Femur (tissue), 1 donor: ENCODE data around the gene PDS5A.
"Not testable (repeated sequence)": the region's sequence is repeated elsewhere in the genome, so short reads cannot be mapped to it uniquely, and the experiment has no call there.

Experiments
- DNase-seq: peaks from one replicate; pipeline ENCODE4 v3.0.0-alpha.2; 2017

The PDS5A gene

DNA sequence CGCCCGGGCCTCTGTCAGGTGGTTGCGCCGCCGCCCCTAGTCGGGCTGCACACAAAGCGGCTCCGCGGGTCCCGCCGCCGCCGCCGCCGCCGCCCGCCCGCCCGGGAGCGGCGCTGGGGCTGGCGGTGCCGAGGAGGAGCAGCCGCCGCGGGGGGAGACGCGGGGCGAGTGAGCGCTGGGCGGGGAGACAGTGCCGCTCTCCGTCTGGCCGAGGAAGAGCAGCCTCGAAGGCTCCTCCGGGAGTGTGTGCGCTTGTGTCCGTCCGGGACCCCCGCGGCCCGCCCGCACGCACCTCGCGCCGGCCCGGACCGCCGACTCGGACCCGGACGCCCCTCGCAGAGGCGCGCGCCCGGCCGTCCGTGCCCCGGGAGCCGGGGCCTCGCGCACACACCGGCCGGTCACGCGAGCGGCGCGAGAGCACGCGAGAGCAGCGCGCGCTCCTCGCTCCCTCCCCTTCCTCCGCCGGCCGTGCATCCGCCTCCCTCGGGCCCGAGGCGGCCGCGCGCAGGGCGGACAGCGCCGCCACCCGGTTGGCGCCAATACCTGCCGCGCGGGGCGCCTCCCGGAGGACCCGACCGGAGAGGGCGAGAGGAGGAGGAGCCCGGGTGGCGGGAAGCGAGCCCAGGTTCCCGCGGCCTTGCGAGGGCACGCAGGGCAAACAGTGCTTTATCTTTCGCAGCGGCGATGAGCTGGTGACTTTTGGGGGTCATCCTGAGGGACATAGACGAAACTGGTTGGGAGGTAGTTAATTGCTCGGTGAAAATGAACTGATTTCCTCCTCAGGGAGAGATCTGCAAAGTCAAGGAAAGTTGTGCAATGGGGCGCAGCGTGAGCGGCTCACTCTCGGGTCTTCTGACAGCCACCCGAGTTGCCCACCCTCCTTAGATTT, at the start of gene PDS5A:
TSS of gene PDS5A (minus strand) at position 423 of the 889 bp plus-strand sequence. CDS start 1,334 bp downstream, outside the sequence.
- DNase-seq = peak; percentile 93

DNA sequence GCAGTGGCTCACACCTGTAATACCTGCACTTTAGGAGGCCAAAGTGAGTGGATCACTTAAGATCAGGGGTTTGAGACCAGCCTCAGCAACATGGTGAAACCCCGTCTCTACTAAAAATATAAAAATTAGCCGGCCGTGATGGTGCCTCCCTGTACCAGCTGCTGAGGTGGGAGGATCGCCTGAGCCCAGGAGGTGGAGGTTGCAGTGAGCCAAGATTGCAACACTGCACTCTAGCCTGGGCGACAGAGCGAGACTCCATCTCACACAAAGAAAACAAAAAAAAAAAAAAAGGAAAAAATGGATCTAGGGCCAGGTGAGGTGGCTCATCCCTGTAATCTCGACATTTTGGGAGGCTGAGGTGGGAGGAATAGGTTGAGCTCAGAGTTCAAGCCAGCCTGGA, 46.3 kb upstream of the PDS5A start:
- DNase-seq = not testable (repeated sequence)

- DNase-seq = not testable (repeated sequence)
Observed at GRCh38 chr4:40021116-40021515, 43.4 kb upstream of the PDS5A start.

DNA sequence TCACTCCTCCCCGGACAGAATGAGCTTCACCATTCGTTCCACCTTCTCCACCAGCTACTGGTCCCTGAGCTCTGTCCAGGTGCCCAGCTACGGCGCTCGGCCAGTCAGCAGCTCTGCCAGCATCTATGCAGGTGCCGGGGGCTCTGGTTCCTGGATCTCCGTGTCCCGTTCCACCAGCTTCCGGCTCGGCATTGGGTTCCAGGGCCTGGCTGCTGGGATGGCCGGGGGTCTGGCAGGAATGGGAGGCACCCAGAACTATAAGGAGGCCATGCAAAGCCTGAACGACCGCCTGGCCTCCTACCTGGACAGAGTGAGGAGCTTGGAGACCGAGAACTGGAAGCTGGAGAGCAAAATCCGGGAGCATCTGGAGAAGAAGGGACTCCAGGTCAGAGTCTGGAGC, 42.5 kb upstream of the PDS5A start:
- no peak for DNase-seq

DNA sequence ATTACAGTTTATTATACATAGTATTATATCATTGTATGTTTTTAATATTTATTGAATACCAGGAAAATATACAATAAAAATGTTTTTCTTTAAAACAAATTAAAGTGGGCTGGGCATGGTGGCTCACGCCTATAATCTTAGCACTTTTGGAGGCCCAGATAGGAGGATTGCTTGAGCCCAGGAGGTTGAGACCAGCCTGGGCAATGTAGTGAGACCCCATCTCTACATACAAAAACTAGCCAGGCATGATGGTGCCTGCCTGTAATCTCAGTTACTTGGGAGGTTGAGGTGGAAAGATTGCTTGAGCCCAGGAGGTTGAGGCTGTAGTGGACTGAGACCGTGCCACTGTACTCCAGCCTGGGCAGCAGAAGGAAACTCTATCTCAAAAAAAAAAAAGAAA, 38.3 kb upstream of the PDS5A start:
- DNase-seq = no peak

DNA sequence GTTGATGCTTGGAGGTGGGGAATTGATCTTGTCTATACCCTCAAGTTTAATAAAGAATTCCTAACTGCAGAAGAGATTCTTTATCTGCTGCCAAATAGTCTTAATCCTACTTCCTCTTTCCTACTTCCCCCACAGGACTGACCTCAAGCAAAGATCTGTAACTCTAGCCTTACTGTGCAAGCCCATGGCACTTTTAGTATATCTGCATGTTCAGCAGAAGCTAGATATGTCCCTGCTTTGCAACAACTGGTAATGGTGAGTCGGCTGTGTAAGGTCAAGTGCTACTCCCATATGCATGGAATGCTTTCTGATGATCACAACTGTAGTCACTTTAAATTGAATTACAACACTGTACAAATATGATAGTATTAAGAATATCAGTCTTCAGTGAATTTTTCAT, 26.3 kb upstream of the PDS5A start:
- DNase-seq = no peak

GRCh38 chr4:40000711-40001110, 23.0 kb upstream of the PDS5A start:
- DNase-seq = no peak

DNA sequence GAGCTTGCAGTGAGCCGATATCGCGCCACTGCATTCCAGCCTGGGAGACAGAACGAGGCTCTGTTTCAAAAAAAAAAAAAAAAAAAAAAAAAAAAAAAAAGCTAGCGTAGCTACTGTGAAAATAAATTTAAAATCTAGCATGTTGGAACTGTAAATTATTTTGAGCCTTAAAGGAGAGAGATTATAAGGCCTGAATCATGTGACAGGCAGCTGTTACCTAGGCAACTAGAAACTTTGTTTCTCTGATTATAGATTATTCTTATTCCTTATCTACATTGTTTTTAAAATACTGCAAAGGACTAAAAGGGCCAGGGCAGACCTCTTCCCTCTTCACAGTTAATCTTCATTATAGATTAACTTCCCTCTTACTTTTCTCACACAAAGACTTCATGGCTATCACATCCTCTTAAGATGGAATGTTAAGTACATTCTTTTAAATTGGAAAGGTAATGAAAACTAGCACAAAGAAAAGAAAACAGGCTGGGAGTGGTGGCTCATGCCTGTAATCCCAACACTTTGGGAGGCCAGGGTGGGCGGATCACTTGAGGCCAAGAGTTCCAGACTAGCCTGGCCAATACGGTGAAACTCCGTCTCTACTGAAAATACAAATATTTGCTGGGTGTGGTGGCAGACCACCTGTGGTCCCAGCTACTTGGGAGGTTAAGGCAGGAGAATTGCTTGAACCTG, 21.1 kb upstream of the PDS5A start:
- no peak for DNase-seq

- DNase-seq = no peak
Observed at GRCh38 chr4:39996811-39997210, 19.1 kb upstream of the PDS5A start.

GRCh38 chr4:39994406-39994805, 16.7 kb upstream of the PDS5A start:
- DNase-seq = no peak

GRCh38 chr4:39989381-39989780, 11.7 kb upstream of the PDS5A start:
- not testable (repeated sequence) for DNase-seq

- no peak for DNase-seq
Observed at GRCh38 chr4:39987485-39987884, 9.8 kb upstream of the PDS5A start.

GRCh38 chr4:39978904-39979303, 1.2 kb upstream of the PDS5A start:
- no peak for DNase-seq

DNA sequence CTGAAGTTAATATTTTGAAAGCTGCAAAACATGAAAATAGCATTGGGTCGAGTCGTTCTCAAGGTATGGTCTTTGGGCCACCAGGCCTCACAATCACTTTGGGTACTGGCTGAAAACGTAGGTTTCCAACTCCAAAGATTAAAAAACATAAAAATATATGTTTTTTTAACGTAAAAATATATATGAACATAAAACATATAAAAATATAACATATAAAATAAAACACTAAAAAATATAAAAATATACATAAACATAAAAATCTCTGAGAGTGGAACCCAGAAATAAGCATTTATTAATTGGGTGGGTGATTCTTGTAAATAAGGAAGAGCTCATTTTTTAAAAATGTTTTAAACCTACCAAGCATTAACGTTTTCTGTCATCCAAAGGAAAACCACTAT, 666 bp upstream of the PDS5A start:
- DNase-seq = no peak

DNA sequence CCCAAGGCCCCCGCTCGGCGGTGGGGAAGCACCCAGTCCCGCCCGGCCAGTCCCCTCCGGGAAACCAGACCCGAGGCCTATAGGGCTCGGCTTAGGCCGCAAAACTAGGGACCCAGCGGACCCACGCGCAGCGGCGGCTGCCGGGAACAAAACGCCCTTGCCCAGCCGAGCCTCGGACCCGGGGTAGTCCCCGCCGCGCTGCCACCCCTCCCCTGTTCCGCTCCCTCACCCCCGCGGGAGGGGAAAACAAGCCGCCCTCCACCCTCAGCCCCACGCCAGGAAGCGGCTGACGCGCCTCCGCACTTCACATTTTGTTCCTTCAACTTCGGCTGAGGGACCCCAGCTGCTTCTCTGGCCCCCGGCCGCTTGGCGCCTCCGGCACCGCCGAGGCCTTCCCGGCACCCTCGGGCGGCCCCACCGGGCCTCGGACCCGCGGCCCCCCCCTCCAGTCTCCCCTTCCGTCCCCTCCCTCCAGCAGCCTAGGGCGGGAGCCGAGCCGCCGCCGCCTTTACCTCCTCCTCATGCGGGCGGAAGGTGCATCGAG, 694 bp downstream of the PDS5A start:
- DNase-seq = peak; percentile 60

DNA sequence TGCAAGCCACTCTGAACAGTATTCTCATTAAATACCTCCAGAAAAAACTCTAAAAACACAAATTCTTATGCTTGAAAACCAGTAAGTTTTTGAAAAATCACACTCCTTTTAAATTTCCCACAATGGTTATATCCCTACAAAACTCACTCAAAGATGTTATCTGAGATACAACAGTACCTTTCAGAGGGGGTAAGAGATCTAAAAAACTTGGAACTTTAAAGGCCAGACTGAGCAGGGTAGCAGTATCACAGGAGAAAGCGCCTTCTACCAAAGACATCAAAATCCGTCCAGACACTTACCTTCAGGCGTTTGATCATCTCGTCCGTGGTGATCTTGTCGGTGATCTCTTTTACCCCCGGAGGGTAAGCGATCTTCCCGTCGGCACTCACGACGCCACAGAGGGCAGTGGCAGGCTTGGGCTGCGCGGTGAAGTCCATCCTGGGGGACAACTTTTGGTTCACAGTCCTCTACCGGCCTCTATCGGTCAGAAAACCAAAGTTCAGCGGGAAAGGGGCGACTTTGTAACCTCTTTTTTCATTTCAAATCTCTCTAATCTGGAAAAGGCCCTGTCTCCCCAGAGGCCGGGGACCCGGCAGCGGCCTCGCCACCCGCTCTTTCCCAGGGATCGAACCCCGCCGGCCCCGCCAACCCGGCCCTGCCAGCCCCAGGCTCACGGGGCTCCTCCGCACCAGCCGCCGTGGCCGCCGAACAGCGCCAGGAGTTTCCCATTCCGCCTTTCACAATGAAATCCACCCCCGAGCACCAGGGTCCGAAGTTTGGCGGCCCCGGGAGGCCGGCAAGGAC, 1.4 kb downstream of the PDS5A start:
- DNase-seq = peak; percentile 87

- DNase-seq = no peak
Observed at GRCh38 chr4:39975488-39976089, 2.1 kb downstream of the PDS5A start.

- not testable (repeated sequence) for DNase-seq
Observed at GRCh38 chr4:39973052-39973451, 4.7 kb downstream of the PDS5A start.

GRCh38 chr4:39970671-39971640, 6.8 kb downstream of the PDS5A start:
- DNase-seq = no peak

DNA sequence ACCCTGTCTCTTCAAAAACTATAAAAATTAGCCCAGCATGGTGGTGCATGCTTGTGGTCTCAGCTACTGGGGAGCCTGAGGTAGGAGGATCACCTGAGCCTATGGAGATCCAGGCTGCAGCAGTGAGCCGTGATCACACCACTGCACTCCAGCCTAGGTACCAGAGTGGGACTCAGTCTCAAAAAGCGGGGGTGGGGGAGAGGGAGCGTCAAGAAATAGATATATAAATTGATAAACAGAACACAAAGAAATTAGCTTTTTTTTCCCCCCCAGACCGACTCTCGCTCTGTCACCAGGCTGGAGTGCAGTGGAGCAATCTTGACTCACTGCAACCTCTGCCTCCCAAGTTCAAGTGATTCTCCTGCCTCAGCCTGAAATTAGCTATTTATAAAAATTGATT, 14.1 kb downstream of the PDS5A start:
- DNase-seq = no peak

DNA sequence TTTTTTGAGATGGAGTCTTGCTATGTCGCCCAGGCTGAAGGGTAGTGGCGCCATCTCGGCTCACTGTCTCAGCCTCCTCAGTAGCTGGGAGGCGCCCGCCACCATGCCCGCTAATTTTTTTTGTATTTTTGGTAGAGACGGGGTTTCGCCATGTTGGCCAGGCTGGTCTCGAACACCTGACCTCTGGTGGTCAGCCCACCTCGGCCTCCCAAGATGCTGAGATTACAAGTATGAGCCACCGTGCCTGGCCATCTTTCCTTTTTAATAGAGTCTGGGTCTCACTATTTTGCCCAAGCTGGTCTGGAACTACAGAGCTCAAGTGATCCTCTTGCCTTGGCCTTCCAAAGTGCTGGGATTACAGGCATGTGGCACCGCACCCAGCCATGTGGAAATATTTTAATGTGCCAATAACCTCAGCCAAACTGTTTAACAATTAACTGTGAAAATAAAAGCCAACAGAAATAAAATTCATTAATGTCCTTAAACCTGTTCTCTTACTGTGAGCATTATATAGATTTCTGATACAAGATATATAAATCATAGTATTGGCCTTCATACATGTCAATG, 16.3 kb downstream of the PDS5A start:
- no peak for DNase-seq
